Subcutaneous adipose tissue (tissue), 4 donors: ENCODE measurements around the gene GMCL2. TPM values are rescaled to one million over a fixed set of nuclear protein-coding genes. Genes with fewer than 3 reads are reported as not detected.

Experiments used
- total RNA-seq, 4 donors: library from RNA; depleted of rRNA; stranded (reverse); fragments of >200 nt; gene quantifications; one replicate each; pipeline ENCODE4 v1.1.0, GENCODE V29; 2016
- TF ChIP-seq, protein P1 (sequence below): fragments of 450-650 bp; IDR thresholded peaks from one replicate; pipeline ENCODE4 v1.5.1; 2016; ENCODE audit warnings: low read depth, mild to moderate bottlenecking, control low read depth, antibody characterized with exemption, moderate library complexity

GMCL2 gene
- total RNA-seq, 4 donors from 2014 or later: not detected

DNA sequence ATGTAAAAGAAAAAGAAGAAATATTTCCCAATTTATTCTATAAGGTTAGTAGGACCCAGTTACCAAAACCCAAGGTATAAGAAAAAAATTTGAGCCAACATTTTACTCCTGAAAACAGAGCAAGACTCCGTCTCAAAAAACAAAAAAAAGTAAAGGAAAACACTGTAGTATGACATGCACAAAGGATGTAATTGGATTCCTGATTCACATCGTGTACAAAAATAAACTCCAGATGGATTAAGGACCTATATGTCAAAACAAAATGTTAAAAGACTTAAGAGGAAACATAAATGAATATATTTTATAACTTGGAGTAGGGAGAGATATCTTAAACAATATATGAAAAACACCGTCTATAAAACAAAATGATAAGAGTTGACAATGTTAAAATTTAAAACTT is 31.7 kb upstream of the GMCL2 start:
- TF ChIP-seq, protein P1, sequence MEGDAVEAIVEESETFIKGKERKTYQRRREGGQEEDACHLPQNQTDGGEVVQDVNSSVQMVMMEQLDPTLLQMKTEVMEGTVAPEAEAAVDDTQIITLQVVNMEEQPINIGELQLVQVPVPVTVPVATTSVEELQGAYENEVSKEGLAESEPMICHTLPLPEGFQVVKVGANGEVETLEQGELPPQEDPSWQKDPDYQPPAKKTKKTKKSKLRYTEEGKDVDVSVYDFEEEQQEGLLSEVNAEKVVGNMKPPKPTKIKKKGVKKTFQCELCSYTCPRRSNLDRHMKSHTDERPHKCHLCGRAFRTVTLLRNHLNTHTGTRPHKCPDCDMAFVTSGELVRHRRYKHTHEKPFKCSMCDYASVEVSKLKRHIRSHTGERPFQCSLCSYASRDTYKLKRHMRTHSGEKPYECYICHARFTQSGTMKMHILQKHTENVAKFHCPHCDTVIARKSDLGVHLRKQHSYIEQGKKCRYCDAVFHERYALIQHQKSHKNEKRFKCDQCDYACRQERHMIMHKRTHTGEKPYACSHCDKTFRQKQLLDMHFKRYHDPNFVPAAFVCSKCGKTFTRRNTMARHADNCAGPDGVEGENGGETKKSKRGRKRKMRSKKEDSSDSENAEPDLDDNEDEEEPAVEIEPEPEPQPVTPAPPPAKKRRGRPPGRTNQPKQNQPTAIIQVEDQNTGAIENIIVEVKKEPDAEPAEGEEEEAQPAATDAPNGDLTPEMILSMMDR: no peak

DNA sequence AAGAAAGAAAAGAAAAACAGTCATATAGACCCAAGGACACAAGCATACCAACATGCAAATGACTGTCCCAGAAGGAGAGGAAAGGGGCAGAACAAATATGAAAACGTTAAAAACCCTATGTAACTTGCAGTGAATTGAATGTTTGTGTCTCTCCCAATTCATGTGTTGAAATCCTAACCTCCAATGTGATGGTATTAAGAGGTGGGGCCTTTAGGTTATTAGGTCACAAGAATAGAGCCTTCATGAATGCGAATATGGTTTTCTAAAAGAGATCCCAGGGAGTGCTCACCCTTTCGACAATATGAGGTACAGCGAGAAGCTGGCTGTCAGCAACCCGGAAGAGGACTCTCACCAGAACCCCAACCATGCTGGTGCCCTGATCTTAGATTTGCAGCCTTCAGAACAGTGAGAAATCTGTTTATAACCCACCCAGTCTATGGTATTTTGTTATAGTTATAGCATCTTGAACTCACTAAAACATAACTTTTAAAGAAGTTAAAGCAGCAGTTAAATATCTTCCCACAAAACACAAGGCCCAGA is 31.1 kb upstream of the GMCL2 start:
- TF ChIP-seq, protein P1: no peak

DNA sequence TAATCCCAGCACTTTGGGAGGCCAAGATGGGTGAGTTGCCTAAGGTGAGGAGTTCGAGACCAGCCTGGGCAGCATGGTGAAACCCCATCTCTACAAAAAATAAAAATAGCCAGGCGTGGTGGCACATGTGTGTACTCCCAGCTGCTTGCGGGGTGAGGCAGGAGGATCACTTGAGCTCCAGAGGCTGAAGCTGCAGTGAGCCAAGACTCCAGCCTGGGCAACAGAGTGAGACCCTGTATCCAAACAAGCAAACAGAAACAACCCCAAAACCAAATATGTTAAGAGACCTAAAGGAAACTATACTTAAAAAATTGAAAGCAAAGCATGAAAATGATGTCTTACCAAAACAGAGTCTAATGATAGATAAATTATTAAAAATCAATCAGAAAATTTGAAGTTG is 29.6 kb upstream of the GMCL2 start:
- TF ChIP-seq, protein P1: no peak

DNA sequence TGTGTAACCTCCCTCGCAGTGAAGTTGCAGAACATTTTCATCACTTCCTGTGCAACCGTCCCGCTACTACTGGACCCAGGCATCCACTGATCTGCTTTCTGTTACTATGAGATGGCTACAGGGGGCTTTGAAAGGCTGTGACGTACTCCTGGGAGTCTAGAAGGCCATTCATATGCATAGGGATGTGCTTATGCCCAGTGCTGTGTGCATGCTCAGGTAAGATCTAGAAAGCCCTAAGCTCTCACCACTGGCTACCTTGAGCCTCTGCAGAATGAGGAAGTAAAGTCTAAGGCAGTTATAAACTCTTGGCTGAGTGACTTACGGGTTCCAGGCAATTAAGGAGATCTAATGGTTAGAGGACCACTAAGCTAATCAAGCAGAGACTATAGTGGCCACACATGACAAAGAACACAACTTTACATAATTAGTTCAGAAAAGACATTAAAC is 28.9 kb upstream of the GMCL2 start:
- TF ChIP-seq, protein P1: no peak

DNA sequence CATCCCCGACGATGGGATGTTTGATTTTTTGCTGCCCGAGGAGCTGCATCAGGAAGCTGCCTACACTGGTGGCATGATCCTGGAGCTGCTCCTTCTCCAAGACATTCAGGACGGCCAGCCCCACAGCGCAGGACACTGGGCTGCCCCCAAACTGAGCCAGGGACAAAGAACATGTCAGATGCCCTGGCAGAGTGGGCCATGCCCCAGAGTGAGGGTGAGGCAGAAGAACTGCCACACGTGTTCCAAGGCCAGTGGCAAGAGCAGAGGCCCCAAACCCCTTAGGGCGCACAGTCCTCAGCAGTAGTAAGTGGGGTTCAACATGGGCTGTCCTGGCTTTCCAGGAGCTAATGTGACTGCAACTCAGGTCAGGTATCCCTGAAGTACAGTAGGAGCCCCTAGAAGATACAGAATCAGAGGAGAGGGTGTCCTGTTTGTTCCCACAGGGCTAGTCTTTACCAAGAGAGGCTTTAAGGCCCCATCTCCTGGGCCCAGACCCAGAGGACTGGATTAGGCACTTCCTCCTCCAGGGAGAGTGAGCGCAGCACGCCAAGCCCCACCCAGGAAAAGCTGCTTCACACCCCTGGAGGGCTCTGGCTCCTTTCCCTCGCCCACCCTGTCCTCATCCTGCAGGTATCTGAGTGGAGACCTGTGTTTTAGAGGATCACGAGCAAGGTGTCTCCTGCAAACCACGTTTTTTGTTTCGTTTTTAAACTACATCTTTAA is 28.3 kb upstream of the GMCL2 start:
- TF ChIP-seq, protein P1: no peak

DNA sequence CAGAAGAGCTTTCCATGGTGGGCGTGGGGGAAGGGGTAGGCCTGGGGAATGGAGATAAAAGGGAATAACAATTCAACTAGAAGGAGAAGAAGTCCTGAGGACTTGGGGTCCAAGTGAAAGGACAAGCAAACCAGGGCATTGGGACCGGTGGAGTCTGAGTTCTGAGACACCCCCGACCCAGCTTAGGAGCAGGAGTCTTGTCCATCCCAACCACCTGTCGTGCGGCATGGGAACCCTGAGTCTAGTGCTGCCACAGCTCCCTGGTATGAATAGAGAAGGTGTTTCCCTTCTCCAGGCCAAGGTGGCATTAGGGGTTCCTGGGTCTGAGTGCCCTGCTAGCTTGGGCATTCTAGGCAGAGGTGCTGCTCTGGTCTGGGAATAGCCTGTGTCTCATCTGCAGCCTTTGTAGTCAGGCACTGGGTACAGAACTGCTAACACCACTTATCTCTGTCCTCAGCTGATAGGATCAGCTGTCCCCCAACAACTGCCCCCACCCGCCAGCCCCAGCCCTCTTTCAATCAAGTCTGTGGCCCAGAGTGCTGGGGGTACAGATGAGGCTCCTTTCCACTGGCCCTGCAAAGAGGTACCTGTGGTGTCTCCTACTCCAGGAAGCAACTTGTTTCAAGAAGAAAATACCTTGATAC is 27.1 kb upstream of the GMCL2 start:
- TF ChIP-seq, protein P1: no peak

DNA sequence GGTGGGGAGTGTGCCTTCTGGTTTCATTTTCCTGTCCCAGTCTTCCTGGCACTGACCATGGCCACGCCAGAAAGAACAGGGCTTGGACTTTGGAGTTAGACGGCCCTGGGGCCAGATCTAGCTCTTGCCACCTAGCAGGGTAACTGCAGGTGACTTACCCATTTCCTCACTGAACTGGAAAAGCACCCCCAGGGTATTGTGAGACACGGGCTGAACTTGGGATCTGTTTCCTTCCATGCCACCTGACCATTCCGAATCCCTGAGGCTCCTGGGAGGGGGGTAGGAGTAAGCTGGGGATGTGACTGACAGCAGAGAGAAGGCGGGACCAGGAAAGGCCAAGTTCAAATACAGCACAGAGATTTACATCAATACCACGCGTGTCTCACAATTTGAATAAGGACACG is 26.6 kb upstream of the GMCL2 start:
- TF ChIP-seq, protein P1: no peak
